ENCODE measurements around the gene LRRC53.

Gene LRRC53

DNA sequence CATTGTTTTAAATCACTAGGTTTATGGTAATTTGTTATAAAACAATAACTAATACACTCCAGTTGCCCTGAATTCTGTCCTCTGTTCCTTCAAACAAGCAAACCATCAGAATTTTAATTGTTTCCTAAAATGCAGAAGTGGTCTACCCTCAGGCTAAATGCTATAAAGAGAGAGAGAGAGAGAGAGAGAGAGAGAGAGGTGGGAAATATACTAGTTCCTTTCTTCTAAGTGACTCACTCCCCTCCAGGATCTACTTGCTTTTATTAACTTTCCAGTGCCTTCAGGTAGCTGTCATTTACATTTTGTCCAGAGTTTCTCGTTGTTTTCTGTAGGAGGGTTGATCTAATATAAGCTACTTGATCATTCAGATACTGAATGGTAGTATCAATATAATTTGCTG is 26.4 kb downstream of the LRRC53 start:
- DNase-seq = no peak

DNA sequence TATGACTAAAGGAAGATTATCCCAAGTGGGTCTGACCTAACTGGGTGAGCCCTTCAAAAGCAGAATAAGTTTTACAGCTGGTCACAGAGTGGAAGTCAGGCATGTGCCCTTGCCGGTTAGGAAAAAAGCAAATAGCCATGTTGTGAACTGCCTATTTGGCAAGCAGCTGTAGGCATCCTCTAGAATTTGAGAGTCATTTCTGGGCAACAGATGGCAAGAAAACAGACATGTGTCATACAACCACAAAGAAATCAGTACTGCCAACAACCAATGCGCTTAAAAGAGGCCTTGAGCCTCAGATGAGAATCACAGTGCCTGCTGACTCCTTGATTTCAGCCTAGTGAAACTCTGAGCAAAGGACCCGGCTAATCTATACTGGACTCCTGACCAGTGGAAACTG is 26.8 kb downstream of the LRRC53 start:
- DNase-seq = no peak

DNA sequence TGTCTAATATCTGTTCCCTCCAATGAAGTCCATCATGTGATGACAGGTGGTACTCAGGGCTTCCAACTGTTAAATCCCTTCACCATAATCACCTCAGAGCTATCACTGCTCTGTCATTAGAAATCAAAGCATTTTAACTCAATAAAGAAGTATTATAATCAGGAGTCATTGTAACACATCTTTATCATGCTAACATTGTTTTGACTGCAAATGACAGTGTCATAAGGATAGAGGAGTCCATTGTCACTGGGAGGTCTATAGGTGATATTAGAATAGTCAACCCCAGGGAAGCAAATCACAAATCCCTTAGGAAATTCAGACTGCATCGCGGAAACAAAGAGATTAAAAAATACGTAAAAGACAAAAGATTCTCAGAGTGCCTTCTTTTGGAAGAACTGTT is 30.8 kb downstream of the LRRC53 start:
- DNase-seq = no peak

- no peak for DNase-seq
These were observed 32.3 kb downstream of the LRRC53 start for GRCh38 chr1:74480068-74480467.

DNA sequence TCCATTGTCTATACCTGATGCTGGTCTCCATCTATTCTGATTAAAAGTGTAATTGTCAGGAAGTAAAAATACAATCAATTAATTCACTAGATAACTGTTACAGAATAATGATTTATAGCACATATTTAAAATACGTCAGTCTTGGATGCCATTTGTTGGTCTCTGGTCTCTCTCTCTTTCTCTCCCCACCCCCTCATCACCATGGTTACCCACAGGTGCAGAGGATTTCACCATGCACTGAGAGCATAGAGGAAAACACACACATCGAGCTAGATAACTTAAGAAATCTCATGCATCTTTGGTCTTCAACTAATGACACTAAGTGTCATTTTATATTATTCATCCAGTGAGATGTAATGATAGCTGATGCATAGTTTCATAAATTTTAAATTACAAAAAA is 33.4 kb downstream of the LRRC53 start:
- no peak for DNase-seq

GRCh38 chr1:74474585-74474984 is 37.8 kb downstream of the LRRC53 start:
- DNase-seq = no peak

DNA sequence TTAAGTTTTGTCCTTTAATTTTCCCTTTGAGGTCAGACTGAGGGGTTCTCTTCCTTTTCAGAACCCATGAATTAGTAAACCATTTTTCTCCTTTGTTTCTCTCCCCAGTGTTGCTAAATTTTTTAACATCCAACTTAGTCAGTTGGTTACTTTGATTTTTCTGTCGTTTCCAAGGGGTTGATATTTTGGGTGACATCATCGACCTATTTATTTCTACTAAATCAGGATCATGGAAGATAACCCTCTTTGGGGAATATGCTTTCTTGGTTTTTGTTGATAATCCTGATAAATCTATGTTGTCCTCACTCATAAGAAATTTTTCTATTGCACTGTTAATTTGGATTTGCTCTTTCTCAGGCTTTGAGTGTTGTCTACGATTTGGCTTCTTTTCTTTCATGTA is 40.9 kb downstream of the LRRC53 start:
- DNase-seq = no peak

GRCh38 chr1:74470936-74471335 is 41.5 kb downstream of the LRRC53 start:
- no peak for DNase-seq

DNA sequence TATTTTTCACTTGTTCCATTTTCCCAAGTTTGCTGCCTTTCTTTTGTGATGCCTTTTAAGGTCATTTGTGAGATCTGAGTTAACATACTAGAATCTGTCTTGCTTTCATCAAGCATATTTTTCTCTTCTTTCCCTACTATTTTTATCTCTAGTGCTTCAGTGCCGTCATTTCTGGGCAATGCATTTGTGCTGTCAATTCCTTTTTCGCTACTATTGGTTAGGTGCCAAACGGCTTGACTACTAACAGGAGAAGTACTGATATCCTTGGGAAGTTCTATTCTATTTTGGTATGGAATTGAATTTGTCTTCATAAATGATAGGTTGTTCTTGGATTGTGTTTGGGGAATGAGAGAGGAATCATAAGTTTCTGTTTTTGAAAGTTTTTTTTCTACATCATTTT is 42.2 kb downstream of the LRRC53 start:
- DNase-seq = no peak

DNA sequence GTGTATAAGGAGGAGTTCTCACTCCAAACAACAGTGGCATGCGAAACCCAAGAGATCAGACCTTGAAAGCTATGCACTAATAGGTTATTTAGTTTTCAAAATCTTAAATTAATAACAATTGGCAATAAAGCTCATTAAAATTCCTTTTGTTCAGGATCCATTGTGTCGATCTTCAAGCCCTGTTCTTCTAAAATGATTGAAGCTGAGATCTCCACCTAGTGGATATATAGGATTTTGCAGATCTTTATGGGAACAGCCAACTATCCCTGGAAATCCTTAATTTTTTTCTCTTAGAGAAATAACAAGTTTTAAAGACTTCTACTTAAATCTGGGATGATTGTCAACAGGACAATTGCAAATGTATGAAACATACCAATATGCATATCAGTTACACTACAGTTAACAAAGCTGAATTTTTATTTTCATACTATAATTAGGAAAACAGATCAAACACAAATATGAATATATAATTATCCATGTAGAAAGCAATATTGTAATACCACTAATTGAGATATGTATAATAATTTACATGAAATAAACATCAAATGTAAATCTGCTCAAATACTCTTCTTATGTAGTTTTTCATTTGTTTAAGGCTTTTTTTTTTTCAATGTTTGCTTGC is 43.3 kb downstream of the LRRC53 start:
- DNase-seq = no peak

GRCh38 chr1:74467786-74468377 is 44.5 kb downstream of the LRRC53 start:
- DNase-seq = no peak

GRCh38 chr1:74465193-74465681 is 47.2 kb downstream of the LRRC53 start:
- DNase-seq = no peak

- DNase-seq = no peak
These were observed 48.4 kb downstream of the LRRC53 start for GRCh38 chr1:74464037-74464436.

DNA sequence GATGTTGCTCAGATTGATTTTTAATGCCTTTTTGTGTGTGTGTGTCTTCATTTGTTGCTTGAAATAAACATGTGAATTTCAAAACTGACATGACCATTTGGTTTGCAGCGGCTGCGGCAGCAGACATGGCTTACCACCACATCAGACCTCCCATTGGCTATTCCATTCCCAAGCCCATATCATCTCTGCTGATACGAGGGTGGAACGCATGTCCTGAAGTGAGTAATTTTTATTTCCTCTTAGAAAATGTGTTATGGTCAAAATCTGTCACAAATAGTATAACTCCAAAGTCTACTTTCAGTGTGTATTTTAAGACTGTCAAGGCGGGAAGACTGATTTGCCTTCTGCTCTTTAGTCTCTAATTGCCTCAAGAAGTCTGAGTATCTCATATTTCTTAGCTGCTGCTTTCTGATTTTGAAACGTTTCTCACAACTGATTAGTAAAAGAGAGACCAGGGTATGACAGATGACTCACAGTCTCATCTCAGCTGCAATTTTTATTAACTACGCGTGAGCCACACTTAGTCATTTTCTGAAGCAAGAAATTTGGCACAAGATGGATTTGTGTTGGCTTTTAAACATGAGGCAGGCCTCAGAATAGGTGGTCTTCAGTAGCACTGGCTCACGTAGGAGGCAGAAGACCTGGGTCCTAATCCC is 49.0 kb downstream of the LRRC53 start:
- DNase-seq = no peak

DNA sequence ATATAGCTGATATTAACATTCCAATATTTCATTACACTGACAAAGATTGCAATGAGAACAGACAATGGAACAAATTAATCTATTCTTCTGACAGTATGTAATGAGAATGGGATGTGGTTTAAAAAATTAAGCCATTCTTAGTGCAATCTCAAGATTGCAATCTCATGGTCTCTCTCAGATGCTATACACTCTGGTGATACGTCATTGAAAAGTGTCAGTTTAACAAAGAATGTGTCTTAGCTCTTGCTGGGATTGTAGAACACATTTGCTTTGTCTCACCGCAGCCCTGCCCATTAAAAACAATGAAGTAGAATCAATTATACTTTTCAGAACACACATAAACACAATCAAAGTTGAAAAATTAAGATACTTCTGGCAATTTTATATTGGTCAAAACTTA is 55.2 kb downstream of the LRRC53 start:
- no peak for DNase-seq

GRCh38 chr1:74455390-74455789 is 57.0 kb downstream of the LRRC53 start:
- no peak for DNase-seq

- DNase-seq = no peak
These were observed 59.1 kb downstream of the LRRC53 start for GRCh38 chr1:74453277-74453676.

DNA sequence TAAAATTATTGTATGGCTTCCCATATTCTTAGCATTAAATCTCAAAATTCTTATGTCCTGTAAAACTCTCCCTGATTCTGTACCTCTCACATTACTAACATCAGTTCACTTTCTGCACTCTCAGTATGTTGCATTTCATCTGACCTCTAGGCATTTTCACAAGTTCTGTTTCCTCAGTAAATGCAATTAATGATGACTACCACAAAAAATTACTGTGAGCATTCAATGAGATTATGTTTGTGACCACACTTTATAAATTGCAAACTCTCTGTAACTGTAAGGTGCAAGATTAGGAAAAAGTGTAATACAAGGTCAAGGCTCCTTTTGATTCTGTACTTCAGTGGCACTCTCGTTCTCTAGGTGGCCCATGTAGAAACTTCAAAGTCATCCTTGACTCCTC is 60.4 kb downstream of the LRRC53 start:
- no peak for DNase-seq

GRCh38 chr1:74437035-74437434 is 75.4 kb downstream of the LRRC53 start:
- no peak for DNase-seq

GRCh38 chr1:74436078-74436477 is 76.3 kb downstream of the LRRC53 start:
- DNase-seq = no peak

- no peak for DNase-seq
These were observed 78.1 kb downstream of the LRRC53 start for GRCh38 chr1:74434321-74434720.

GRCh38 chr1:74432325-74432724 is 80.1 kb downstream of the LRRC53 start:
- DNase-seq = no peak

DNA sequence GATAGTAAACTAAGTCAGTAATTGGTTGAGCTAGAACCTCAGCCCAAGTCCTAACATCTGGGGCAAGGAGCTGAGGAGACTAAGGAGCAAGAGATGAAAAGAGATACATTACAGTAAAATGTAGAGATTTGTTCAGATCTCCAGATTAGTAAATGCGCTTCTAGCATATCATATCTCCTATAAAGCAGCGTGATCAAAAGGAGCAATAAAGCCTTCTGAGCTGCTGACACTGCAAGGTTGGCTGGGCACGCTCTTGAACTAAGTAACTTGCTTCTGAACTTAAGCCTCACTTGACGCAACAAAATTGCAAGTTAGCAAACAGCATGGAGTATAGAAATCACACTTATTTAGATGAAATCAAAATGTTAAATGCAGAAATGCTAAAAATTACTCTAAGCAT is 80.9 kb downstream of the LRRC53 start:
- no peak for DNase-seq

- DNase-seq = no peak
These were observed 82.0 kb downstream of the LRRC53 start for GRCh38 chr1:74430342-74430934.

Measured in T1000 (cell line).